Fibroblast of mammary gland (primary cell): ENCODE data around the gene FGD6.

Experiments
- DNase-seq: peaks from one replicate; pipeline ENCODE4 v3.0.0-alpha.2; 2010; ENCODE audit warnings: low read depth
- H3K4me3 ChIP-seq: 2 replicates; pipeline ENCODE4 v1.5.1; 2011; ENCODE audit warnings: low read depth, mild to moderate bottlenecking, low read length, moderate library complexity; ENCODE audit not compliant: control insufficient read depth
- CTCF ChIP-seq: conservative IDR thresholded peaks from 2 replicates; pipeline ENCODE4 v1.5.1; 2011; ENCODE audit warnings: low read depth, low read length, inconsistent platforms; ENCODE audit not compliant: control insufficient read depth, insufficient read depth

FGD6 gene

GRCh38 chr12:95089462-95089861 is 127.8 kb downstream of the FGD6 start:
- TF ChIP-seq CTCF: no peak
- DNase-seq: no peak
- H3K4me3 ChIP-seq: no peak overlapping the region

- TF ChIP-seq CTCF: no peak
- no peak for DNase-seq
- no peak overlapping the region for H3K4me3 ChIP-seq
Measured at GRCh38 chr12:95088379-95088778, 128.9 kb downstream of the FGD6 start.

GRCh38 chr12:95085612-95086011 is 131.7 kb downstream of the FGD6 start:
- no peak for TF ChIP-seq CTCF
- no peak overlapping the region for H3K4me3 ChIP-seq
- DNase-seq: peak; percentile 15

GRCh38 chr12:95083938-95084337 is 133.3 kb downstream of the FGD6 start:
- peak; percentile 80 for DNase-seq
- no peak overlapping the region for H3K4me3 ChIP-seq
- no peak for TF ChIP-seq CTCF

GRCh38 chr12:95083471-95083870 is 133.8 kb downstream of the FGD6 start:
- DNase-seq: peak; percentile 31
- no peak overlapping the region for H3K4me3 ChIP-seq
- TF ChIP-seq CTCF: no peak

- TF ChIP-seq CTCF: no peak
- DNase-seq: no peak
- no peak overlapping the region for H3K4me3 ChIP-seq
Measured at GRCh38 chr12:95077341-95077740, 139.9 kb downstream of the FGD6 start.

- H3K4me3 ChIP-seq: no peak overlapping the region
- no peak for DNase-seq
- no peak for TF ChIP-seq CTCF
Measured at GRCh38 chr12:95074766-95075165, 142.5 kb downstream of the FGD6 start.
